Hippocampal formation (tissue), 2 donors: ENCODE measurements around the gene STARD7.

ENCODE experiments used
- DNase-seq, 2 donors: peaks; one replicate each; lab custom pipeline; 2025; lab: John Stamatoyannopoulos, UW

The STARD7 gene

GRCh38 chr2:96135621-96136020, 73.0 kb downstream of the STARD7 start:
- no peak for DNase-seq

DNA sequence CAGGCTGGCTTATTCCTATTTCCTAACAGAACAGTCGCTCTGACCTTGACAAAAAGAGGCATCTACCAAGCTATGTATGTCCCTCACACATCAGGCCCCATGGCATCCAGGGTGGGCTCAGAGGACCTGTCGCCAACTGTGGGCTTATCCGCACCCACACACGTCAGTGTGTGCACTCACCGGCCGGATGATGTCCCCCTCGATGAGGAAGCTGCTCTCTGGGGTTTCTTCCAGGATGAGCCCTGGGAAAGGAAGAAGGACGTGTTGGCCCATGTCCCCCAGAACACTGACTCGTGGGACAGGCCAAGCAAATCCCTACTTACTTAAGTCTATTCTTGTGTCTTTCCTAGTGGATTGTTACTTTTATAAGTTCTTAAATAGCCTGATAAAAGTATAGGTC, 73.5 kb downstream of the STARD7 start:
- no peak for DNase-seq
